Kidney glomerular epithelial cell (primary cell): Measurements from ENCODE around the gene FAP.

Experiments used
- DNase-seq: peaks from one replicate; lab custom pipeline; 2025; lab: John Stamatoyannopoulos, UW

FAP gene

GRCh38 chr2:162126111-162126519 lies 117.1 kb downstream of the FAP start:
- no peak for DNase-seq

GRCh38 chr2:162125138-162125537 lies 118.1 kb downstream of the FAP start:
- DNase-seq, result peak; percentile 82

- peak; percentile 37 for DNase-seq
Measured at GRCh38 chr2:162123806-162124758, 119.2 kb downstream of the FAP start.
